Activated gamma-delta T cell (primary cell): Measurements from ENCODE around the gene ADIPOR1.
"Not testable (repeated sequence)": the region's sequence is repeated elsewhere in the genome, so short reads cannot be mapped to it uniquely, and the experiment has no call there.

Source experiments
- DNase-seq: peaks from one replicate; lab custom pipeline; 2025; lab: John Stamatoyannopoulos, UW
- total RNA-seq, 2 donors: gene quantifications; one replicate each; lab custom pipeline; 2026; lab: John Stamatoyannopoulos, UW

ADIPOR1 gene
- 76.8 to 84.5 reads per million in 2 donors for total RNA-seq

GRCh38 chr1:202957733-202958543 is at the start of gene ADIPOR1:
Gene ADIPOR1 (minus strand): TSS chr1:202958312. CDS start chr1:202951070, 7,242 bp downstream.
- peak; percentile 91 for DNase-seq

DNA sequence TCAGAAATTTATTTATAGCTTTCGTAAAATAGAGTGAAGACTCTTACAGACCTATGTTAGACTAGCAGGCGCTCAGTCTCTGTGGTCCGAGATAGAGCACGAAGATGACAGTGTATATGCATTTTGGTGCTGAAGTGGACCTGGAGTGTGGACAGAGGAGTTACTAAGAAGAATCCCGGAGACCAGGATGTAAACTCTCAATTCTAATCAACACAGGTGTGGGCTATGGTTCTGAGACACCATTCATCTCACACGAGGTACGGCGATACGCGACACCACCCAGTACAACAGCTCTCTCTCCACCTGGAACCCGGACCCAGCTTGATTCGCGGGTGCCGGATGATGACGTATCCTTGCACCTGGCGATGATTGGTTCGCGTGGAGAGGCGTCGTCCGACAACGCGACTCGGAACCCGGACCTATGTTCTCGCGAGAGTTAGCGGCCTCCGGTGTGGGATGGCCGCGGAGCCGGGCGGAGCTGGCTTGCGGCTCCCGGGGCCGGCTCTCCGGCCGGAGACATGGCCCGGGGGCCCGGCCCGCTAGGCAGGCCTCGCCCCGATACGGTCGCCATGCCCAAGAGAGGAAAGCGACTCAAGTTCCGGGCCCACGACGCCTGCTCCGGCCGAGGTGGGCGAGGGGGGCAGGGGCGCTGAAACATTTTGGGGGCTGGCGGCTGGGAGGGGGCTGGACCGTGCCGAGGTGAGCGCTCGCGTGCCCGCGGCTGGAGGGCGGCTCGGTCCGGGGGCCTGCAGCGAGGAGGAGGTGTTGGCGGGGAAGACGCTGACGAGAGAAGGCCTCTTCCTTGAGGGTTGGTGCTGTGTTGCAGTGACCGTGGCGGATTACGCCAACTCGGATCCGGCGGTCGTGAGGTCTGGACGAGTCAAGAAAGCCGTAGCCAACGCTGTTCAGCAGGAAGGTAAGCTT is 49.1 kb upstream of the ADIPOR1 start, which contains the start of gene TMEM183A:
Gene TMEM183A, plus strand, starts transcription at position 427 of the 924 bp plus-strand sequence. Its CDS starts 92 bp downstream, at position 519.
- peak; percentile 67 for DNase-seq

- DNase-seq, result not testable (repeated sequence)
These were observed 47.5 kb upstream of the ADIPOR1 start for GRCh38 chr1:203005395-203006142.

- DNase-seq, result no peak
These were observed 44.8 kb upstream of the ADIPOR1 start for GRCh38 chr1:203002951-203003350.

- DNase-seq, result no peak
These were observed 43.9 kb upstream of the ADIPOR1 start for GRCh38 chr1:203001986-203002385.

DNA sequence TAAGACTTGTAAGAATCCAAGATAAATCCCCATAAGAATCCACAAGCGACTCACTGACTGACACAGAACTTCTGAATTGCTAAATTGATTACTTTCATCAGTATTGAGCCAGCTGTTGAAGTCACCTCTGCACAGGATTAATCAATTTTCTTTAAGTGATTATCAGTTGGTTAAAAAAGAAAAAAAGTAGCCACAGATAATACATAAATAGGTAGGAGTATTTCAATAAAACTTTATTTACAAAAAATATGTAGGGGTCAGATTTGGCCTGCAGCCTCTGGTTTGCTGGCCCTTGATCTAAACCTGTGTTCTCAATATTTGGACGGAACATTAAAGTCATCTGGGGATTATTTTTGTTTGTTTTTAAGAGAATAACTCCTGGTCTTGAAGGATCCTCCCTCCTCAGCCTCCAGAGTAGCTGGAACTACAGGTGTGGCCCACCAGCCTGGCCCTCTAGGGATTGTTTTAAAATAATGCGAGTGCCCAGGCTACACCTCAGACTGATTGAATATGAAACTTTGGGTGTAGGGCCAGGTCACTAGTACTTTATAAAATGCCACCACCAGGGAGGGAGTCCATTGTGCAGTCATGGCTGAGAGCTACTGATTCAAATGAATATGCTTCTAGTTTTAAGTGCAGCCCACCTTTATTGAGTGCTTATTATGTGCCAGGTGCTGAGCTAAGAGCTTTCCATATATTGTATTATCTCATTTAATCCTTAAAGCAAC is 42.3 kb upstream of the ADIPOR1 start:
- no peak for DNase-seq

GRCh38 chr1:202998836-202999750 is 41.0 kb upstream of the ADIPOR1 start:
- no peak for DNase-seq

- no peak for DNase-seq
These were observed 36.6 kb upstream of the ADIPOR1 start for GRCh38 chr1:202994756-202995155.

- no peak for DNase-seq
These were observed 33.0 kb upstream of the ADIPOR1 start for GRCh38 chr1:202991112-202991511.

GRCh38 chr1:202989879-202990278 is 31.8 kb upstream of the ADIPOR1 start:
- DNase-seq, result no peak

DNA sequence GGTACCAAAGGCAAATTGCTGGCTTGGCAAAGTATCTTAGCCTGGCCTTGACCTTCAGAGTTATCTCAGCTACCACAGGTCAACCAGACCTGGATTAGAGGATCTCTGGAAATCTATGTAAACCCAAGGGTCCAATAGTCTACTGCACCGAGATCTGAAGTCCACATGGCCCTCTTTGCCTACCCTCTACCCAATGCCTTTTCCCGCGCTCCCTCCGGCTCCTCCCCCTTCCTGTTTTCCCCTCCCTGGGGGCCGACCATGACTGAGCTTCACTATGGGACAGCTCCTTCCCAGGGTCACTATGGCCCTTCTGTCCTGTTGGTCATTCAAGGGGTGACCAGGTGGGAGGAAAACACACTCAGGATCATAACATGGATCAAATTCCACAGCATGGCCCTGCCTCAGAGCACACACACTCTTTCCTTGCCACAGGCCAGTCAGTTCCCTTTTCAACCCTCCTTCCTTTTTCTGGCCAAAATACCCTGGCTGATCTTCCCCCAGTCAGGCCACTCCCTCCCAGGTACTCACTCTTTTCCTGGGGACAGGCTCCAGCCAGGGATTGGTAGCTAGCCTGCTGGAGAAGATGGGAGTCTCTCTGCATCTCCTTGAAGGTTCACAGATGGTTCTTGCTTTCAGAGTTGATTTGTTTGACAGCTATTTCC is 29.9 kb upstream of the ADIPOR1 start:
- DNase-seq, result no peak

DNA sequence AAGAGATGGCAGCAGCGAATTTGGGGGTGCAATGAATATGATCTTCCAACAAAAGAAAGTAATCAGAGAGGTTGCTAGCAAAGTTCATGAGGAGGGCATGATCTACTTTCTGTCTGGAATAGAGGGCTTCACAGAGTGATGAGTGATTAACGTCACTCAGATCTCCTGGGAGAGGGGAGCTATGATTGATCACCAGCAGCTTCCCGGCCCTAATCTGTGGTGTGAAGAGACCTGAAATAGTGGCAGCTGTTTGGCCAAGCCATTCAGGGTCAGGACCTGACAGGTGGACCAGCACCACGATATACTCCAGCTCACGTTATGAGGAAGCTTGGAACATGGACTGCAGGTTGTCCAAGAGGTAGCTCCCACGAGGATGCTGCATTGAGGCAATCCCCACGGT is 29.1 kb upstream of the ADIPOR1 start:
- no peak for DNase-seq

- DNase-seq, result not testable (repeated sequence)
These were observed 28.0 kb upstream of the ADIPOR1 start for GRCh38 chr1:202986120-202986519.

DNA sequence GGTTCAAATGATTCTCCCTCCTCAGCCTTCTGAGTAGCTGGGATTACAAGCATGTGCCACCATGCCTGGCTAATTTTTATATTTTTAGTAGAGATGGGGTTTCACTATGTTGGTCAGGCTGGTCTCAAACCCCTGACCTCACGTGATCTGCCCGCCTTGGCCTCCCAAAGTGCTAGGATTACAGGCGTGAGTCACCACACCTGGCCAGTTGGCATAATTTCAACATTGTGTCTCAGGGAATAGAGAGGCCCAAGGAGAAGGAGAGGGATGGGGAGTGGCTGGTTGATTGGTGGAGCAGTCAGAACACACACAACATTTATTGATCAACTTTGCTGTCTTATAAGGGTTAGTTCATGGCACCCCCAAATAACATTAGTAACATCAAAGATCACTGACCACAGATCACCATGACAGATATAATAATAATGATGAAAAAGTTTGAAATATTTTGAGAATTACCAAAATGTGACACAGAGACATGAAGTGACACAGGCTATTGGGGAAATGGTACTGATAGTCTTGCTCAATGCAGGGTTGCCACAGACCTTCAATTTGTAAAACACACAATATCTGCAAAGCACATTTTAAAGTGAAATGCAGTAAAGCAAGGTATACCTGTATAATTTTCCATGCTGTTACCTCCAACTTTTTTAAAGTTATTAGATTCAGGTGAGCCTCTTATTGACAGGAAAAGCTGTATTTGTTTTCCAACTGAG is 24.8 kb upstream of the ADIPOR1 start:
- DNase-seq, result no peak

GRCh38 chr1:202981939-202982338 is 23.8 kb upstream of the ADIPOR1 start:
- DNase-seq, result no peak

- no peak for DNase-seq
These were observed 21.3 kb upstream of the ADIPOR1 start for GRCh38 chr1:202979459-202979858.

DNA sequence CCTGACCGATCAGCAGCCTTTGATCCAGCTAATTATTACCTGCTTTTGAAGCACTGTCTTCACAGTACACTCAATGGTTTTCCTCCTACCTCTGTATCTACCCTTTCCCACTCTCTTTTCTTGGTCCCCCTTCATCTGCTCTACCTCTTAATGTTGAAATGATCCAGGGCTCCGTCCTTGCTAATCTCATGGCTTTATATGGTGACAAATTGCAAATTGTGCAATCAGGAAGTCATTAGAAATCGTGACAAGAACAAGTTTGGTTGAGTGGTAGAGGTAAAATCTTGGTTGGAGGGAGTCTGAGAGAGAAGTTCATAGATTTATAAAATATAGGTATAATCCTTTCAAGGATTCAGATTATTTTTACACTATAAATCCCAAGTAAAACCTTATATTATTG is 18.5 kb upstream of the ADIPOR1 start:
- no peak for DNase-seq

DNA sequence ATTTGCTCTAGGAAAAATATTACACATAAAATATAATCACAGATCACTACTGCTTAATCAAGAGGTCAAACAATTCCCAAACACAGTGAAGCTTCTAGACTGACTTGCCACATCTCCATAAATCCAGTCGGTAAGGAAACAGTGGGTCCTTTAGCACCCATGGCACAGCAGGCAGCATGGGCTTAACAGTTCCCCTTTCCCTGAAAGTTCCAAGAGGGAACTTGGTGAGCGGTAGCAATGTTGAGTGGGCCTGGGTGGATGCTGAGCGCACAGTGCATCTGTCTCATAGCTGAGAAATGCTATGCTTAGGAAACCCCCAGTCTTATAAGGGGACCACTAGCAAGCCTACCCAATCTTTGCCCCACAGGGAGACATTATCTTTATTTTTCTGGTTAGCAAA is 16.7 kb upstream of the ADIPOR1 start:
- DNase-seq, result no peak

- no peak for DNase-seq
These were observed 13.9 kb upstream of the ADIPOR1 start for GRCh38 chr1:202972046-202972445.
